Measurements from ENCODE around the gene GMPS.

Gene GMPS

GRCh38 chr3:155981669-155982068 is 111.2 kb downstream of the GMPS start:
- in situ Hi-C loops (cut with MboI; ENCODE audit: low pct_unique_long_range_greater_than_20kb, low sequenced_read_pairs), result no loop called here

DNA sequence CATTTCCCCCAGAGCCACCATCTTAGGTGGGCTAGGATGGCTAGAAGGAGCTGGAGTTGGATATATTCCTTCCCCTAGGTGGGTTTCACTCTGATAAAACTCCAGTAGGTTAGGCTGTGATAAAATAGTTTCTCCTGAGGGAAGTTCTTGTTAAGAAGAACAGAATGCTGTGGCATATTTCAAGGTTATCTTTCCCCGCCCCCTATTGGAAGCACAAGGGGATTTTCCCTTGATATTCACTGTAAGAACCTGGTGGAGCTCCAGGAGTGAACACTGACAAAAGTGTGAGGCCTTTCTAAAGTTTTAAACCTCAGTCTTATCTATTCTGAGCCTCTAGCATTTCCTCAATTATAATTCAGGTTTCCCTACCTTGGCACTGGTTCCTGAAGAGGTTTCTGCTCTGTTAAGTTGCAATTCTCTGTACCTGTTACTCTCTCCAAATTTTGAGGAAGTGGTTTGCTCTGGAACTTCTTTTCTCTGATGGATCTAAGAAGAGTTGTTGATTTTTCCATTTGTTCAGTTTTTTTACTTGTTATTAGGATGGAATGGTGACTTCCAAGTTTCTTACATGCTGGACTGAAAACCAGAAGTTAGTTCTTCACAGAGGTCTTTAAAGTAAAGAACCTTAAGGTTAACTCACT is 113.5 kb downstream of the GMPS start:
- DNase-seq, result peak; percentile 38
- in situ Hi-C loops (cut with MboI; ENCODE audit: low pct_unique_long_range_greater_than_20kb, low sequenced_read_pairs), result no loop called here

More at GRCh38 chr3:155981669-155982068, 111.2 kb downstream of the GMPS start:
- DNase-seq, result no peak

- in situ Hi-C loops (cut with MboI; ENCODE audit: low pct_unique_long_range_greater_than_20kb, low sequenced_read_pairs), result no loop called here
- DNase-seq, result peak; percentile 59
Measured at GRCh38 chr3:155984791-155985417, 114.5 kb downstream of the GMPS start.

DNA sequence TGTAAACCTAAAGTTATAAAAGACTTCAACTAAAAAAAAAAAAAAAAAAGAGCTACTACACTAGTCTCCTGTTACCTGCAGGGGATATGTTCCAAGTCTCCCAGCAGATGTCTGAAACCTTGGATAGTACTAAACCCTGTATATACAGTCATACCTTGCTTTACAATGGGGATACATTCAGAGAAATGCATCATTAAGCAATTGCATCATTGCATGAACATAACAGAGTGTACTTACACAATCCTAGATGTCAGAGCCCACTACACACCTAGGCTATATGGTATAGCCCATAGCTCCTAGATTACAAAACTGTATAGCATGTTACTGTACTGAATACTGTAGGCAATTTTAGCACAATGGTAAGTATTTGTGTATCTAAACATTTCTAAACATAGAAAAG is 119.1 kb downstream of the GMPS start:
- in situ Hi-C loops (cut with MboI; ENCODE audit: low pct_unique_long_range_greater_than_20kb, low sequenced_read_pairs), result no loop called here
- no peak for DNase-seq

DNA sequence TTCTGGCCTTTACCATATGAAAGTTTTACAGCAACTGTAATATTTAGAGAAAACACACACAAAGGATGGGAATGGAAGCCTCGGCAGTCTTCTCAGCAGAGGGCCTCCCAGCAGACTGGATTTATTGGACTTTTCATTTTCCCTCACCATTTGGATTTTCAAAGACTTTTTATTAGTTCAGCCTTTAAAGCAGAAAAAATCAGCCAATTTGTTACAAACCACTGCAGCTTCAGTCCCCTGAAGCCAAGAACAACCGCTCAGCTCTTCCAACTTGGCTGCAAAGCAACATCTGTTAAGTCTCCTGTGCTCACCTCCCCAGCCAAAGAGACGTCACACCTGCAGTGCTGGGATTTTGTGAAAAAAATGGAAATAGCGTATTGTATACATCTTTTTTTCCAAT is 120.8 kb downstream of the GMPS start:
- in situ Hi-C loops (cut with MboI; ENCODE audit: low pct_unique_long_range_greater_than_20kb, low sequenced_read_pairs), result no loop called here
- DNase-seq, result no peak

GRCh38 chr3:155991847-155992246 is 121.4 kb downstream of the GMPS start:
- no peak for DNase-seq
- in situ Hi-C loops (cut with MboI; ENCODE audit: low pct_unique_long_range_greater_than_20kb, low sequenced_read_pairs), result no loop called here
